ENCODE measurements around the gene PARN.

- TF ChIP-seq CTCF (IDR thresholded peaks at IDR 0.05) (no peak), NFATC4 (CRISPR knock-in tag; IDR thresholded peaks at IDR 0.05) (no peak), ZNF532 (CRISPR knock-in tag; IDR thresholded peaks at IDR 0.05; ENCODE audit: borderline replicate concordance) (no peak), ZNF512 (CRISPR knock-in tag; IDR thresholded peaks at IDR 0.05; ENCODE audit: borderline replicate concordance) (no peak), AFF4 (CRISPR knock-in tag; IDR thresholded peaks at IDR 0.05; ENCODE audit: borderline replicate concordance) (no peak), ZNF317 (CRISPR knock-in tag; IDR thresholded peaks at IDR 0.05; ENCODE audit: borderline replicate concordance, low read depth) (no peak), MAX (CRISPR knock-in tag; IDR thresholded peaks at IDR 0.05) (no peak), ELF4 (CRISPR knock-in tag; IDR thresholded peaks at IDR 0.05; ENCODE audit: low read depth) (no peak), ZSCAN18 (CRISPR knock-in tag; IDR thresholded peaks at IDR 0.05) (no peak)
These were observed 183.3 kb downstream of the PARN start for GRCh38 chr16:14446796-14447195.

All from WTC11 (cell line).